Ramos (cell line): ENCODE measurements around the gene UTP4.
"Not testable (repeated sequence)": the region's sequence is repeated elsewhere in the genome, so short reads cannot be mapped to it uniquely, and the experiment has no call there.

Source experiments
- in situ Hi-C: fragments of 300-500 bp; cut with MboI; formaldehyde crosslinking; loops from one replicate; pipeline ENCODE4 v1.14.3; 2022; ENCODE audit warnings: low sequenced_read_pairs; ENCODE audit not compliant: unreplicated experiment

UTP4 gene

DNA sequence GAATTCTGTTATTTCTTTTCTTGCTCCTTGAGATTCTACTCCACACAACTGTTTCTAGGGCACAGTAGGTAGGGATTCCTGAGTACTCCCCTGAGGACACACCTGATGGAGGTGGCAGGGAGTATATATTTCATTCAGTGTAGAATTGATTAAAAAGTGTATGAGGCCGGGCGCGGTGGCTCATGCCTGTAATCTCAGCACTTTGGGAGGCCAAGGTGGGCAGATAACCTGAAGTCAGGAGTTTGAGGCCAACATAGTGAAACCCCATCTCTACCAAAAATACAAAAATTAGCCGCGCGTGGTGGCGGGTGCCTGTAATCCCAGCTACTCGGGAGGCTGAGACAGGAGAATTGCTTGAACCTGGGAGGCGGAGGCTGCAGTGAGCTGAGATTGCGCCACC, 5.6 kb upstream of the UTP4 start:
- in situ Hi-C loops: not testable (repeated sequence)

- in situ Hi-C loops: no loop called here
Measured at GRCh38 chr16:69127966-69128510, 4.4 kb upstream of the UTP4 start.

GRCh38 chr16:69130461-69130860, 2.0 kb upstream of the UTP4 start:
- in situ Hi-C loops: no loop called here

GRCh38 chr16:69131167-69131838, 1.1 kb upstream of the UTP4 start:
- in situ Hi-C loops: no loop called here

DNA sequence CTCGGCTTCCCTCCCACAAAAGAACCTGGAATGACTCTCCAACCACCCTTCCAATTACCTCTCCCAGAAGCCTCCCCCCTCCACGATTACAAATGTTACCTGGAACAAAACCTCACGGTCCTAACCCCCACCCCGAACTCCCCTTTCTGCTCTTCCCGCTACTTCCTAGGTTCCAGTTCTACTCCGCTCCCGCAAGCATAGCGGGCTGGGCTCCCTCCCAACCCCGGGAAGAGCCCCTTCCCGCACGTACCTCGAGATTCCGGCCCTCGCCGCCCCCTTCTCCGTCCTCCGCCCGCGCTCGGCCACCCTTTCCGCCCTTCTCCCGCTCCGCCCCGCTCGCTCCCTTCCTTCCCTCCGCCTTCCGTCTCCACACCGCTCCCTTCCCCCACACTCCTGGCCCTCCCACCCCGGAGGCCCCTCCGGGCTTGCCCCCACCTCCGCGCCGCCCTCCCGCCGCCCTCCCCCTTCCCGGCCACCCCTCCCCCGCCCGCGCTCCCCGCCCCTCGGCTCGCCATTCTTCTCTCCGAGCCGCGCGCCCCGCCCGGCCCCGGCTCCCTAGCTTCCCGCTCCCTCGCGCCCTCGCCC, 518 bp upstream of the UTP4 start:
- in situ Hi-C loops: no loop called here

GRCh38 chr16:69133373-69133954, 1.0 kb downstream of the UTP4 start:
- in situ Hi-C loops: no loop called here

GRCh38 chr16:69138608-69139007, 6.2 kb downstream of the UTP4 start:
- in situ Hi-C loops: no loop called here

DNA sequence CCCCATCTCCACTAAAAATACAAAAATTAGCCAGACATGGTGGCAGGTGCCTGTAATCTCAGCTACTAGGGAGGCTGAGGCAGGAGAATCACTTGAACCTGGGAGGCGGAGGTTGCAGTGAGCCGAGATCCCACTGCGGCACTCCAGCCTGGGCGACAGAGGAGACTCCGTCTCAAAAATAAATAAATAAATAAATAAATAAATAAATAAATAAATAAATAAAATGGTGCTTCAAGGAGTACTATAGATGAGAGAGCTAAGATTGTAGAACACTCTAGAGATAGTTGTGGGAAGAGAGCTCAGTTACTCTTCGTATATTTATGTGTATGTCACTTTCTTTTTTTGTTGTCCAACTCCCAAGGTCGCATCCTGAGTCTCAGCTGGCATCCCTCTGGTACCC, 7.0 kb downstream of the UTP4 start:
- in situ Hi-C loops: not testable (repeated sequence)

DNA sequence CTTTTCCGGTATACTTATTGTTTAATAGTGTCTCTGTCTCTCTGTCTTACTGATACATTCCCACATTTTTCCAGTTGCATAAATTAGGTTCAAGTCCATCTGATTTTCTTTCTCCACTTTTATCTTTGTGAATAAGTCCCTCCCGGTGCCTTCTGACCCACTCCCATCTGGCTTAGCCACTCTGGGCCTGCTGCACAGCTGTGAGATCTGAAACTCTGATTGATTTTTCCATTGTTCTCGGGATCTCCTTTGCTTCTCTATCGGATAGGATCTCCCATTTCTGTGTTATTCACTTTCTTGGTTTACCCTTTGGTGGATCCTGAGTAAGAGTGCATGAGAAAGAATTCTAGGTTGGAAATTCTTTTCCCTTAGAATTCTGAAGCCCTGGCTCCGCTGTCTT, 8.6 kb downstream of the UTP4 start:
- in situ Hi-C loops: no loop called here

DNA sequence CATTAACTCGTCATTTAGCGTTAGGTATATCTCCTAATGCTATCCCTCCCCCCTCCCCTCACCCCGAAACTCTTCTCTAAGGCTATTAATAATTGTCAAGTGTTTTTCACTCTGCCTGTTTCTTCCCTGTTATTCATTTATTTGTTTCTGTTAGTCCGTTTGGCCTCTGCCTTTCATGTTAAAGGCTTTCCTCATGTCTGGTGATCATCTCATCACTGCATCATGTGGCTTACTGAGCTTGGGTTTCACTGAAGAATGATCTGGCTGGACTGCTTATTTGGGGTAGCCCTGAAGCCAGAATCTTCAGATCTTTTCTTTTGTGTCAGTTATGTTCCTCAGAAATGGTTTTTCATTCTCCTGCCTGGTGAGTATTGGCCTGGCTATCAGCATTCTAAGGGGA, 9.5 kb downstream of the UTP4 start:
- in situ Hi-C loops: no loop called here

DNA sequence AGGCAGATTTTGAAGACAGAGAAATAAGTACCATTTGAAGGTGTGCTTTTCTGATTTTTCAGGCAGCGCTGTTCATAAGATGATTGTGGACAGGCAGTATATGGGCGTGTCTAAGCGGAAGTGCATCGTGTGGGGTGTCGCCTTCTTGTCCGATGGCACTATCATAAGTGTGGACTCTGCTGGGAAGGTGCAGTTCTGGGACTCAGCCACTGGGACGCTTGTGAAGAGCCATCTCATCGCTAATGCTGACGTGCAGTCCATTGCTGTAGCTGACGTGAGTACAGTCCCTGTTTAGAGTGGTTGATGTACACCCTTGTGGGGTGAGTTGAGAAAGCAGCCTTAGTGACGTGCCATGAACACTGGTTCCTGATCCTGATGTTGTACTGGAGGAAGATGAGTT, 10.7 kb downstream of the UTP4 start:
- in situ Hi-C loops: no loop called here

- in situ Hi-C loops: no loop called here
Measured at GRCh38 chr16:69145658-69146057, 13.2 kb downstream of the UTP4 start.

- in situ Hi-C loops: loop anchor here (5.0 kb wide), 1 partner anchor 138 kb away; no protein-coding TSS in a partner anchor
Measured at GRCh38 chr16:69149621-69150020, 17.2 kb downstream of the UTP4 start.

GRCh38 chr16:69150146-69150865, 17.9 kb downstream of the UTP4 start:
- in situ Hi-C loops: loop anchor here (5.0 kb wide), 1 partner anchor 137 kb away; no protein-coding TSS in a partner anchor

DNA sequence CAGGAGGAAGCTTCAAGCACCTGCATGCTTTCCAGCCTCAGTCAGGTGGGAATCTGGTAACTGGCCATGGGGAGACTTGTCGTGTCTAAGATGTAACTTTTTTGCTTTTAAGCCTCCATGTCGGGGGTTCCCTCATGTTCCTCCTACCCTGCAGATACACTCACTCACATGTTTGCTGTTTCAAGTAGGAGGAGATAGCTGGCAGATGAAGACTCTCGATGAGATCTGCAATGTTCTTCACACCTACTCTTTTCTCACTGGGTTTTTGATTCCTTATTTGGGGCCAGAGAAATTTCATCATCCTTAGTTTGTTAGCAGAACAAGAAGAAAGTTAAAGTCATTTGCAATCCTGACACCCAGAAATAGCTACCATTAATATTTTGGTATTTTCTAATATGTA, 24.7 kb downstream of the UTP4 start:
- in situ Hi-C loops: no loop called here

GRCh38 chr16:69160192-69160591, 27.7 kb downstream of the UTP4 start:
- in situ Hi-C loops: no loop called here

DNA sequence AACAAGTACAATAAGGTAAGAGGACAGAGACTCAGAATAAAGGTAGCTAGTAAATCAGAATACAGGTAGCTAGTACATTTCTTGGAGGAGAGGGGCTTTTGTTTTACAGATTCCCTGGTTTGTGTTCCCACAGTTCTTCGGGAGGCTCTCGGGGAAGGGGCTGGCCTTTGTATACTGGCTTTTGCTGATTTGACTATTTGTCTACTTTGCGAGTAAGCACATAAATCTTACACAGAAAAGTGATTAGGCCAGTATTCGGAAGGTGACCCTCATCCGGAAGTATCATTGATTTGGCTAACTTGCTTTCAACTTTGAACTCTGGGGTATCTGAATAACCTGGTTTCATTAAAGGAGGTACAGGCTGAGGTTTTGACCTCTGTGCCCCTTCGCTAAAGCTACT, 33.1 kb downstream of the UTP4 start:
- in situ Hi-C loops: no loop called here

DNA sequence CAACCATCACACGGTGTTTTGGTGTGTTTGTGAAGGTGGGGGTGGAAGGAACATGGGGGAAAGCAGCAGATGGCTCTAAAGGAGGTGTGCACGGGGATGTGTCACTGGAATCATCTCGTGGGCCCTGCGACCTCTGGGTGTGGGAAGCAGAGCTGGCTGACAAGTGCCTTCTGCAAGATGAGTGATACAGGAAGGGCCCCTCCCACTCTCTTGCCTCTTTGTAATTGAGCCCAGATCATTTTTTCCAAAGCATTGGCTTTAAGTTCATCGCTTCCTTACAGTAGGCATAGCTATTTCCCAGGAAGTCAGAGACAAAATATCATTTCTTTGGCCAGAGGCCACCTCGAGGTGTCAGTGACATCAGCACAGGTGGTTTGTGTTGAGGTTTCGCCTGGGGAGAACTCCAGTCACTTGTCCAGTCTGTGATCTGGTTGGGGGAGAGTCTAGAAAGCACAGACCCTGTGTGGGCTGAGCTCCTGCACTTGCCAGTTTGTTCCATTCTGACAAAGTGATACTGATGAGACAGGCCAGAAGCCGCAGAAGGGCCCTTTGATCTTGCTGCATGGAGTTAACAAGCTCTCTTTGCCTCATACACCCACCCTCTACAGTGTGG, 33.9 kb downstream of the UTP4 start:
- in situ Hi-C loops: no loop called here

DNA sequence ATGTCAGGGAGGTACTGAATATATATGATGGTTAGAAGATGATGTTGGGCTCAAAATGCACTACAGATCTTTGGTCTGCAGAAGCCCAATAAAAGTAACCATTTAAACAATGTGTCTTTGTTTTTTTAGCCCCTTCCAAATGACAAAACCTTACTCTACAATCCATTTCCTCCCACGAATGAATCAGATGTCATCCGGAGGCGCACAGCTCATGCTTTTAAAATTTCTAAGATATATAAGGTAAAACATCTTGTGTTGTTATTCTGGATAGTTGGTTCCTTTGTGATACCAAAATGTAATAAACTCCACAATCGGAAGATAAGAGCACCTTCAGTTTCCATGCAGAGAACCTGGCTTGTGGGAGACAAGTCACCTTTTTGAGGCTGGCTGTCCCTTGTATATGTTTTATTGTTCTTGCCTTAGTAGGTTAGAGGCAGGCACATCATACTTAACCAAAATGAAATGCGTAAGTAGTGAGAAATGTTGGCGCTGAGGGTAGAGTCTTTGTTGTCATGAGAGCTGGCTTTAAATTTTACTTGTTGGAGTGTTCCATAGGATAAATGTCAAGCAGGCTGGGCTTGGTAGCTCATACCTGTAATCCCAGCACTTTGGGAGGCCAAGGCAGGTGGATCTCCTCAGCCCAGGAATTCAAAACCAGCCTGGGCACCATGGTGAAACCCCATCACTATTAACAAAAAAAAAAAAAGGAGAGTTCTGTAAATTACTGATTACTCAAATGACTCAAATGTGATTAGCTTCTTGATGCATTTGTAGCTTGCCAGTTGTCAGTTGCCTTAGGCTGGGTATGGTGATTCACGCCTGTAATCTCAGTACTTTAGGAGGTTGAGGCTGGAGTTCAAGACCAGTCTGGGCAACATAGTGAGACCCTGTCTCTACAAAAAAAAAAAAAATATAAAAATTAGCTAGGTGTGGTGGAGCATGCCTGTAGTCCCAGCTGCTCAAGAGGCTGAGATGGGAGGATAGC, 34.8 kb downstream of the UTP4 start:
- in situ Hi-C loops: no loop called here
